Sigmoid colon (tissue), 7 donors: Measurements from ENCODE around the gene ZNF613. TPM values are rescaled to one million over a fixed set of nuclear protein-coding genes. Genes with fewer than 3 reads are reported as not detected.
"Not testable (repeated sequence)": the region's sequence is repeated elsewhere in the genome, so short reads cannot be mapped to it uniquely, and the experiment has no call there.

Experiments
- DNase-seq: peaks from one replicate; pipeline ENCODE4 v3.0.0-alpha.2; 2019
- H3K27ac ChIP-seq, 4 donors: fragments of 200-600 bp; sonication (generic); one replicate each; pipeline ENCODE4 v1.5.1; 2016 to 2019; ENCODE audit warnings: mild to moderate bottlenecking in 1 of 4
- H3K27me3 ChIP-seq, 3 donors: fragments of 200-600 bp; sonication (generic); one replicate each; pipeline ENCODE4 v1.5.1; 2019; ENCODE audit warnings: mild to moderate bottlenecking in 1 of 3
- H3K36me3 ChIP-seq, 4 donors: fragments of 200-600 bp; sonication (generic); one replicate each; pipeline ENCODE4 v1.5.1; 2016 to 2019
- H3K4me1 ChIP-seq, 4 donors: fragments of 200-600 bp; sonication (generic); one replicate each; pipeline ENCODE4 v1.5.1; 2017 to 2019
- H3K4me3 ChIP-seq, 4 donors: fragments of 200-600 bp; sonication (generic); one replicate each; pipeline ENCODE4 v1.5.1; 2017 to 2019; ENCODE audit warnings: mild to moderate bottlenecking in 2 of 4, moderate library complexity in 1 of 4
- H3K9me3 ChIP-seq, 4 donors: fragments of 200-600 bp in 3 of 4; sonication (generic) in 3 of 4; one replicate each; pipeline versions ENCODE4 v1.5.1 to v1.6.1; 2013 to 2019
- EP300 ChIP-seq, 4 donors: sonication (generic); formaldehyde crosslinking; IDR thresholded peaks; one replicate each; pipeline ENCODE4 v1.6.1; 2017; ENCODE audit warnings: antibody characterized with exemption in 4 of 4
- POLR2A ChIP-seq, 2 donors: fragments of 450-650 bp; IDR thresholded peaks; one replicate each; pipeline ENCODE4 v1.6.1; 2016; ENCODE audit warnings: antibody characterized with exemption in 2 of 2, mild to moderate bottlenecking in 2 of 2, moderate library complexity in 2 of 2
- POLR2AphosphoS5 ChIP-seq, 4 donors: sonication (generic); formaldehyde crosslinking; IDR thresholded peaks; one replicate each; pipeline ENCODE4 v1.6.1; 2017; ENCODE audit warnings: antibody characterized with exemption in 4 of 4
- WGBS, 2 donors: extraction: QIAGEN DNeasy Blood & Tissue Kit; methylation state at CpG; one replicate each; pipeline ENCODE4 v1.1.7; 2013; 5-methylcytosine and 5-hydroxymethylcytosine counted together
- intact Hi-C: fragments of 100-400 bp; cut with DNase I; formaldehyde crosslinking; loops from one replicate; pipeline ENCODE4 v1.15.1; 2023
- polyA plus RNA-seq, 3 donors: library from polyadenylated mRNA; stranded (reverse); fragments of 200-250 nt; gene quantifications; one replicate each; pipeline ENCODE4 v1.2.3, GENCODE V29; 2013
- total RNA-seq, 4 donors: library from RNA; depleted of rRNA; stranded (reverse); fragments of >200 nt; gene quantifications; one replicate each; pipeline ENCODE4 v1.1.0, GENCODE V29; 2016
- TF ChIP-seq, protein P1 (sequence below), 4 experiments: fragments of 450-650 bp in 3 of 4; fragments of 200-600 bp in 1 of 4; IDR thresholded peaks; one replicate each; pipeline ENCODE4 v1.5.1; 2016 to 2019; ENCODE audit warnings: antibody characterized with exemption in 4 of 4, mild to moderate bottlenecking in 3 of 4, moderate library complexity in 2 of 4
- donor health status: healthy with polysubstance abuse.
- donor health status: Bipolar disorder and iron deficiency.
- donor health status: healthy.

Gene ZNF613
- total and polyA plus RNA-seq, 7 donors, result 2.4 to 8.1 (median 4.7) TPM

GRCh38 chr19:51904331-51905165 lies 22.7 kb upstream of the ZNF613 start, which contains the start of gene ZNF649:
ZNF649 (minus strand) TSS chr19:51905017; CDS start chr19:51900107, 4,910 bp downstream.
- intact Hi-C loops, result loop anchor here (2.0 to 5.0 kb wide), 2 partner anchors 16 to 83 kb away; partner anchors contain the start of gene ZNF350

DNA sequence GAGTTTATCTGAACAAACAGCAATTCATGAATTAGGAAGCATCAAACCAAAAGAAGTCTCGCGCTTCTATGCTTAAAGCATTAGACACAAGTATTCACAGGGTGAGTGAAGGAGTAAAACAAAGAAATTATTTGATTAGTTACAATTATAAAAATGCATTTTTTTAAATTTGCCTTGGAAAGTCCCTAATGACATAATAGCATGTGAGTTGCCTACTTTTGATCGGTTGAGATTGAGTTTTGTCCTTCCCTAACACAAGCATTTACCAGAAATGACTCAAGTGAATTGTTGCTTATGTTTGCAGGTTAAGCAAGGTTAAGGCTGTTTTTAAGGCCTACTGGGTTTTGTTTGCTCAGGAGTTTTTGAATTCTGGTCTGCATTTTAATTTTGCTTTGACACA lies 22.1 kb upstream of the ZNF613 start:
- peaks cover 0 to 23% (median 0%) of the 10 kb centered on the region in 3 donors for H3K27me3 ChIP-seq
- peaks cover 0 to 27% (median 2%) of the 10 kb centered on the region in 4 donors for H3K9me3 ChIP-seq
- DNase-seq, result no peak
- 56 to 71% methylated on average over 3 of the region's 3 CpGs for WGBS, 2 donors
- H3K27ac ChIP-seq, result peak overlapping the region in 3 of 4 donors; percentile 82 to 87 (median 87)
- H3K4me1 ChIP-seq, result peaks cover 0 to 15% (median 12%) of the 10 kb centered on the region in 4 donors
- H3K36me3 ChIP-seq, result peaks cover 0 to 8% (median 1%) of the 10 kb centered on the region in 4 donors
- TF ChIP-seq, protein P1, sequence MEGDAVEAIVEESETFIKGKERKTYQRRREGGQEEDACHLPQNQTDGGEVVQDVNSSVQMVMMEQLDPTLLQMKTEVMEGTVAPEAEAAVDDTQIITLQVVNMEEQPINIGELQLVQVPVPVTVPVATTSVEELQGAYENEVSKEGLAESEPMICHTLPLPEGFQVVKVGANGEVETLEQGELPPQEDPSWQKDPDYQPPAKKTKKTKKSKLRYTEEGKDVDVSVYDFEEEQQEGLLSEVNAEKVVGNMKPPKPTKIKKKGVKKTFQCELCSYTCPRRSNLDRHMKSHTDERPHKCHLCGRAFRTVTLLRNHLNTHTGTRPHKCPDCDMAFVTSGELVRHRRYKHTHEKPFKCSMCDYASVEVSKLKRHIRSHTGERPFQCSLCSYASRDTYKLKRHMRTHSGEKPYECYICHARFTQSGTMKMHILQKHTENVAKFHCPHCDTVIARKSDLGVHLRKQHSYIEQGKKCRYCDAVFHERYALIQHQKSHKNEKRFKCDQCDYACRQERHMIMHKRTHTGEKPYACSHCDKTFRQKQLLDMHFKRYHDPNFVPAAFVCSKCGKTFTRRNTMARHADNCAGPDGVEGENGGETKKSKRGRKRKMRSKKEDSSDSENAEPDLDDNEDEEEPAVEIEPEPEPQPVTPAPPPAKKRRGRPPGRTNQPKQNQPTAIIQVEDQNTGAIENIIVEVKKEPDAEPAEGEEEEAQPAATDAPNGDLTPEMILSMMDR (IDR thresholded peaks at IDR 0.05), result no peak
- TF ChIP-seq POLR2A (IDR thresholded peaks at IDR 0.05) (no peak), POLR2AphosphoS5 (IDR thresholded peaks at IDR 0.05) (no peak), EP300 (IDR thresholded peaks at IDR 0.05) (no peak)
- intact Hi-C loops, result loop anchor here (2.0 kb wide), 1 partner anchor 16 kb away; no protein-coding TSS in a partner anchor
- H3K4me3 ChIP-seq, result peak overlapping the region in 3 of 4 donors; percentile 62 to 74 (median 74)

More at GRCh38 chr19:51904331-51905165, 22.7 kb upstream of the ZNF613 start, which contains the start of gene ZNF649:
- DNase-seq, result peak; percentile 84
- H3K9me3 ChIP-seq, result peaks cover 0 to 29% (median 2%) of the 10 kb centered on the region in 4 donors
- peak within 1 kb of the TSS; percentile 82 to 89 (median 87) for H3K27ac ChIP-seq
- H3K36me3 ChIP-seq, result peaks cover 0 to 15% (median 6%) of the 10 kb centered on the region in 4 donors
- H3K4me3 ChIP-seq, result peak within 1 kb of the TSS; percentile 62 to 82 (median 74)
- 0 to 1% methylated on average over 43 of the region's 43 CpGs for WGBS, 2 donors
- no peak for TF ChIP-seq EP300 (IDR thresholded peaks at IDR 0.05)
- peak in 1 of 2 donors; percentile 24 for TF ChIP-seq POLR2A (IDR thresholded peaks at IDR 0.05)
- peak in 3 of 4 donors; percentile 54 to 74 (median 63) for TF ChIP-seq POLR2AphosphoS5 (IDR thresholded peaks at IDR 0.05)
- TF ChIP-seq, protein P1 (IDR thresholded peaks at IDR 0.05), result no peak
- H3K4me1 ChIP-seq, result peaks cover 0 to 15% (median 12%) of the 10 kb centered on the region in 4 donors
- peaks cover 0 to 21% (median 0%) of the 10 kb centered on the region in 3 donors for H3K27me3 ChIP-seq

DNA sequence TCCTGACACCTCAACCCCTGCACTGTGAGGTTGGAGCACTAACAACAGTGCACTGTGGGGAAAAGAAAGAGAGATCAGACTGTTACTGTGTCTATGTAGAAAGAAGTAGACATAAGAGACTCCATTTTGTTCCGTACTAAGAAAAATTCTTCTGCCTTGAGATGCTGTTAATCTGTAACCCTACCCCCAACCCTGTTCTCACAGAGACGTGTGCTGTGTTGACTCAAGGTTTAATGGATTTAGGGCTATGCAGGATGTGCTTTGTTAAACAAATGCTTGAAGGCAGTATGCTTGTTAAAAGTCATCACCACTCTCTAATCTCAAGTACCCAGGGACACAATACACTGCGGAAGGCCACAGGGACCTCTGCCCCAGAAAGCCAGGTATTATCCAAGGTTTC lies 21.6 kb upstream of the ZNF613 start:
- H3K27ac ChIP-seq, H3K4me3 ChIP-seq, DNase-seq, H3K36me3 ChIP-seq: not testable (repeated sequence)
- intact Hi-C loops, result loop anchor here (2.0 kb wide), 1 partner anchor 17 kb away; no protein-coding TSS in a partner anchor
- peaks cover 0 to 15% (median 12%) of the 10 kb centered on the region in 4 donors for H3K4me1 ChIP-seq
- peaks cover 0 to 23% (median 0%) of the 10 kb centered on the region in 3 donors for H3K27me3 ChIP-seq
- H3K9me3 ChIP-seq, result peaks cover 0 to 25% (median 2%) of the 10 kb centered on the region in 4 donors
- WGBS, 2 donors, result 69 to 78% methylated on average over 3 of the region's 3 CpGs

GRCh38 chr19:51906108-51906507 lies 21.2 kb upstream of the ZNF613 start:
- DNase-seq, H3K36me3 ChIP-seq, intact Hi-C loops, H3K4me3 ChIP-seq, H3K27ac ChIP-seq: not testable (repeated sequence)
- peaks cover 0 to 15% (median 12%) of the 10 kb centered on the region in 4 donors for H3K4me1 ChIP-seq
- peaks cover 0 to 23% (median 2%) of the 10 kb centered on the region in 4 donors for H3K9me3 ChIP-seq
- WGBS, 2 donors, result 52 to 73% methylated on average over 9 of the region's 9 CpGs
- peaks cover 0 to 23% (median 0%) of the 10 kb centered on the region in 3 donors for H3K27me3 ChIP-seq

DNA sequence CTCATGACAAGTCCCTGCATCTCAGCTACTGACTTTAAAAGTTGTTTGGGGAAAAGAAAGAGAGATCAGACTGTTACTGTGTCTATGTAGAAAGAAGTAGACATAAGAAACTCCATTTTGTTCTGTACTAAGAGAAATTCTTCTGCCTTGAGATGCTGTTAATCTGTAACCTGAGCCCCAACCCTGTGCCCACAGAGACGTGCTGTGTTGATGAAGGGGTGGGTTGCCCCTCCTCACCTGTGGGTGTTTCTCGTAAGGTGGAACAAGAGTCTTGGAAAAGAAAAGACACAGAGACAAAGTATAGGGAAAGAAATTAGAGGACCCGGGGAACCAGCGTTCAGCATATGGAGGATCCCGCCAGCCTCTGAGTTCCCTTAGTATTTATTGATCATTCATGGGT lies 19.3 kb upstream of the ZNF613 start:
- H3K27ac ChIP-seq, H3K4me3 ChIP-seq, H3K36me3 ChIP-seq, DNase-seq, intact Hi-C loops: not testable (repeated sequence)
- H3K27me3 ChIP-seq, result peaks cover 0 to 23% (median 0%) of the 10 kb centered on the region in 3 donors
- WGBS, 2 donors, result 39 to 53% methylated on average over 5 of the region's 5 CpGs
- H3K4me1 ChIP-seq, result peaks cover 0 to 13% (median 10%) of the 10 kb centered on the region in 4 donors
- peaks cover 0 to 18% (median 0%) of the 10 kb centered on the region in 4 donors for H3K9me3 ChIP-seq

GRCh38 chr19:51915324-51915867 lies 11.9 kb upstream of the ZNF613 start:
- TF ChIP-seq EP300 (IDR thresholded peaks at IDR 0.05), result no peak
- TF ChIP-seq POLR2A (IDR thresholded peaks at IDR 0.05), result no peak
- TF ChIP-seq, protein P1 (IDR thresholded peaks at IDR 0.05), result no peak
- no peak for TF ChIP-seq POLR2AphosphoS5 (IDR thresholded peaks at IDR 0.05)
- no peak for DNase-seq
- Histone ChIP-seq H3K4me3 (no peak overlapping the region), H3K4me1 (no peaks in the 10 kb centered on the region), H3K27me3 (no peaks in the 10 kb centered on the region), H3K36me3 (no peaks in the 10 kb centered on the region), H3K27ac (no peak overlapping the region), H3K9me3 (peaks cover 2 to 52% (median 38%) of the 10 kb centered on the region in 4 donors)
- intact Hi-C loops, result no loop called here
- 74 to 81% methylated on average over 5 of the region's 5 CpGs for WGBS, 2 donors
